H7 (cell line): Measurements from ENCODE around the gene RPL12. TPM values are rescaled to one million over a fixed set of nuclear protein-coding genes. Genes with fewer than 3 reads are reported as not detected.

Source experiments
- total RNA-seq: library from RNA; depleted of rRNA; stranded (reverse); fragments of >200 nt; shearing (Covaris generic); gene quantifications from 2 replicates; pipeline ENCODE4 v1.2.3, GENCODE V29; 2014; rRNA removed

RPL12 gene
- total RNA-seq, 1 experiment from 2014 or later = 2,219 TPM

Other genes starting within 250 kb of the RPL12 start
- 2.9 and 6.7 TPM in 2 replicates for gene GARNL3, start 186.6 kb downstream of the RPL12 start, total RNA-seq
- gene SLC2A8, start 54.2 kb downstream of the RPL12 start, total RNA-seq = 18.8 and 23.3 TPM in 2 replicates
- gene ZNF79, start 27.0 kb downstream of the RPL12 start, total RNA-seq = 5.3 and 6.5 TPM in 2 replicates
- gene LRSAM1, start 104 bp upstream of the RPL12 start, total RNA-seq = 15.8 and 18.5 TPM in 2 replicates
- 5.9 and 12.0 TPM in 2 replicates for gene STXBP1, start 160.9 kb upstream of the RPL12 start, total RNA-seq